Measurements from ENCODE around the gene NFYC. TPM values are rescaled to one million over a fixed set of nuclear protein-coding genes. Genes with fewer than 3 reads are reported as not detected.

NFYC gene
- total RNA-seq, 2 donors from 2014 or later: 43.6 to 59.0 TPM

- TF ChIP-seq CTCF (conservative IDR thresholded peaks at IDR 0.05): no peak
- Histone ChIP-seq H3K27me3 (ENCODE audit: control insufficient read depth, insufficient read depth, low read length, poor library complexity, severe bottlenecking) (no peaks in the 10 kb centered on the region), H3K36me3 (ENCODE audit: control insufficient read depth, insufficient read depth, low read length) (peaks cover 48% of the 10 kb centered on the region), H3K9me3 (ENCODE audit: control insufficient read depth, low read length) (peaks cover 12% of the 10 kb centered on the region), H3K9ac (ENCODE audit: extremely low read depth, low read length, poor library complexity, severe bottlenecking) (no peak overlapping the region), H3K4me3 (ENCODE audit: low read length) (no peak overlapping the region), H3K27ac (ENCODE audit: low read depth, low read length) (no peak overlapping the region), H3K4me1 (ENCODE audit: control insufficient read depth, insufficient read depth, low read length) (no peaks in the 10 kb centered on the region)
- no peak overlapping the region for H3K27ac Mint-ChIP-seq
- DNase-seq: no peak
- H3K4me3 Mint-ChIP-seq: no peak overlapping the region
- H3K9me3 Mint-ChIP-seq: peaks cover 15% of the 10 kb centered on the region
- H3K36me3 Mint-ChIP-seq (ENCODE audit: low read depth): peaks cover 69% of the 10 kb centered on the region
- peaks cover 7% of the 10 kb centered on the region for H3K4me1 Mint-ChIP-seq
- 86 to 94% methylated on average over 1 to 2 of the region's 2 CpGs for WGBS, 2 experiments (ENCODE audit: insufficient coverage in 1 of 2, insufficient read length in 1 of 2)
- H3K27me3 Mint-ChIP-seq (ENCODE audit: insufficient read depth): peaks cover 6% of the 10 kb centered on the region
These were observed 80.8 kb downstream of the NFYC start for GRCh38 chr1:40772146-40772955.

GRCh38 chr1:40773748-40774265, 82.3 kb downstream of the NFYC start:
- Histone ChIP-seq H3K9ac (ENCODE audit: extremely low read depth, low read length, poor library complexity, severe bottlenecking) (no peak overlapping the region), H3K4me1 (ENCODE audit: control insufficient read depth, insufficient read depth, low read length) (no peaks in the 10 kb centered on the region), H3K27me3 (ENCODE audit: control insufficient read depth, insufficient read depth, low read length, poor library complexity, severe bottlenecking) (no peaks in the 10 kb centered on the region), H3K27ac (ENCODE audit: low read depth, low read length) (no peak overlapping the region), H3K9me3 (ENCODE audit: control insufficient read depth, low read length) (peaks cover 14% of the 10 kb centered on the region), H3K36me3 (ENCODE audit: control insufficient read depth, insufficient read depth, low read length) (peaks cover 37% of the 10 kb centered on the region), H3K4me3 (ENCODE audit: low read length) (no peak overlapping the region)
- H3K27me3 Mint-ChIP-seq (ENCODE audit: insufficient read depth): peaks cover 12% of the 10 kb centered on the region
- TF ChIP-seq CTCF (conservative IDR thresholded peaks at IDR 0.05): no peak
- no peak overlapping the region for H3K4me3 Mint-ChIP-seq
- H3K36me3 Mint-ChIP-seq (ENCODE audit: low read depth): peaks cover 60% of the 10 kb centered on the region
- WGBS, 2 experiments (ENCODE audit: insufficient coverage in 1 of 2, insufficient read length in 1 of 2): 64 to 83% methylated on average over 2 to 6 of the region's 6 CpGs
- DNase-seq: peak; percentile 69
- H3K9me3 Mint-ChIP-seq: peaks cover 17% of the 10 kb centered on the region
- peaks cover 7% of the 10 kb centered on the region for H3K4me1 Mint-ChIP-seq
- peak overlapping the region; percentile 54 for H3K27ac Mint-ChIP-seq

GRCh38 chr1:40774266-40774998, 82.9 kb downstream of the NFYC start:
- Histone ChIP-seq H3K27ac (ENCODE audit: low read depth, low read length) (no peak overlapping the region), H3K4me1 (ENCODE audit: control insufficient read depth, insufficient read depth, low read length) (no peaks in the 10 kb centered on the region)
- H3K27ac Mint-ChIP-seq: peak overlapping the region; percentile 54

More at GRCh38 chr1:40774266-40774998, 82.9 kb downstream of the NFYC start:
- TF ChIP-seq CTCF (conservative IDR thresholded peaks at IDR 0.05): peak; percentile 95
- Mint-ChIP-seq H3K4me1 (peaks cover 7% of the 10 kb centered on the region), H3K4me3 (no peak overlapping the region), H3K36me3 (ENCODE audit: low read depth) (peaks cover 54% of the 10 kb centered on the region), H3K27me3 (ENCODE audit: insufficient read depth) (peaks cover 13% of the 10 kb centered on the region), H3K9me3 (peaks cover 17% of the 10 kb centered on the region)
- Histone ChIP-seq H3K9me3 (ENCODE audit: control insufficient read depth, low read length) (peaks cover 14% of the 10 kb centered on the region), H3K36me3 (ENCODE audit: control insufficient read depth, insufficient read depth, low read length) (peaks cover 30% of the 10 kb centered on the region), H3K9ac (ENCODE audit: extremely low read depth, low read length, poor library complexity, severe bottlenecking) (no peak overlapping the region), H3K27me3 (ENCODE audit: control insufficient read depth, insufficient read depth, low read length, poor library complexity, severe bottlenecking) (no peaks in the 10 kb centered on the region), H3K4me3 (ENCODE audit: low read length) (no peak overlapping the region)
- DNase-seq: peak; percentile 93
- WGBS, 2 experiments (ENCODE audit: insufficient coverage in 1 of 2, insufficient read length in 1 of 2): 44 to 58% methylated on average over 3 of the region's 3 CpGs
